GM19397 (cell line): ENCODE measurements around the gene VTCN1.
"Not testable (repeated sequence)": the region's sequence is repeated elsewhere in the genome, so short reads cannot be mapped to it uniquely, and the experiment has no call there.

Source experiments
- ATAC-seq: cut with Tn5 transposase; IDR thresholded peaks from one replicate; pipeline ENCODE4 v1.9.1; 2021; ENCODE audit warnings: mild to moderate bottlenecking, moderate library complexity; ENCODE audit not compliant: unreplicated experiment

VTCN1 gene

DNA sequence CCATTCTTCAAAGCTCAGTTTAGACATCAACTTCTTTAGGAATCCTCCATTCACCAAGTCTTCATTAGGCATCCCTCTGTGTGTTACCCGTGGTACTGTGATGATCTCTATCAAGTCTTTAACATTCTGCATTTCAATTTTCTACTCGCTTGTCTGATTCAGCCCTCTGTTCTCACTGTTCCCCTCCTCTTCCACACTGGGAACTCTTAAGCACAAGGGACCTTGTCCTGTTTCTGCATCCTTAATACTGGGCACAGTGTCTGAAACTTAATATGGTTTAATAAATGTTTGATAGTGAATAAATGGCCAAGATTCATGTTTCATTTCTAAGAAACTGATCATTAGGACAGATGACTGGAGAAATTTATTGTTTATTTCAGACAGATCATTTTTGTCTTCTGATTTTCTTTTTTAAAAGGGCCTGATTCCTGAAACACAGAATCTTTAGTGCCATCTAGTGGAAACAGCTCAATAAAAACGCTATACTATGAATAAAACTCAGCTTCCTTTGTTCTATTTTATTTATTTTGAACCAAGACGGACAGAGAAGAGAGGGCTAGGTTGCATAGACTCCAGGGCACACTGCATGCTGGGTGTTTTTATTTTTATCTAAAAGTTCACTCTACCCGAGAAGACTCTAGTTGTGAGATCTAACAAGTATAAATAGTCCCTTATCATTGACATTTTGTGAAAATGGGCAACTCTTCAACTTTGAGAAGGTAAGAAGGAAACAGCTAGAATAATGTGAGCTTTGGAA, 82.2 kb downstream of the VTCN1 start:
- ATAC-seq, result no peak

DNA sequence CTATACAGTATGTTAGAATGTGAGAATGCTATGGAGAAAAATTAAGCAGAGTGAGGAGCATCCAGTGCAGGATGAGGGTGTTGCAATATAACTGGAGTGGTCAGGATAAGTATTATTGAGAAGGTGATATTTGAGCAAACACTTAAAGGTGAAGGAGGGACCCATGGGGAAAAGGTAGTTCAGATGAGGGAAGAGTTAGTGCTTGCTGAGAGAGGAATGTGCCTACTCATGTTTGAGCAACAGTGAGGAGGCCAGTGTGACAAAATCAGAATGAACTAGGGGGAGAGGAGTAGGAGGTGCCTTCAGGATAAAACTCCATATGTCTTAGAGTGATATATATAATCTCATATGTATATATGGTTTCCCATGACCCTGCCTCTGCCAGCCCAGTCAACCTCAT, 82.9 kb downstream of the VTCN1 start:
- no peak for ATAC-seq

DNA sequence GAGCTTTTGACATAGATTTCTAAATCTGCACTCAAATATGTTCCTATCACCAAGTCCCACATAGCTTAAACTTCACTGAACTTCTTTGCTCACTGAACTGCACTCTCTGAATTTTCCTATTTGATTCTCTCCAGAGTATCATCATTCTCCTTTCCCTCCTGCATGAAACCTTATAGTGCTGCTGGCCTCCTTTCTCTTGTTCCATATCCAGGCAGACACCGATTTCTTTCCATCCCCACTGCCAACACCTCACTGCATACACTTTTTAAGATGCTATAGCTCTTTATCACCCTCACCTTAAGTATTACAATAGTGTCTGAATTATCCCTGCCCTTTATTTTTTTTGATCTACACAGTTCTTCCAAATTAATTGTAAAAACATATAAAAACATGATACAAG, 86.1 kb downstream of the VTCN1 start:
- no peak for ATAC-seq

DNA sequence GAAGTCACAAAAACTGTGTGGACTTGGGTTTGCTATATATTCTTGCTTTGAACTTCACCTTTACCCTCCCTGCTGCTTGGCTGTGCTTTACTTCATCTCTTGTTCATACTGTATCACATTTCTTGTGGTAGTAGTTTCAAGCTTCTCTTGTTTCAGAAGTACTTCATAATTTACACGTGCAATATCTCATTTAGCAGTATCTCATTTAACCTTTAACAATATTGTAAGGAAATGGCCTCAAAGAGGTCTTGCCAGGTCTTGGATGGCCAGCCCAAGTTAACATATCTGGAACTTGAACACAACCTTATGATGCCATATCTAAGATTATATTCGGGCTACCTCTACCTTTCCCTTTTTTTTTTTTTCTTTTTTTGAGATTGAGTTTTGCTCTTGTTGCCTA, 87.5 kb downstream of the VTCN1 start:
- ATAC-seq, result no peak

DNA sequence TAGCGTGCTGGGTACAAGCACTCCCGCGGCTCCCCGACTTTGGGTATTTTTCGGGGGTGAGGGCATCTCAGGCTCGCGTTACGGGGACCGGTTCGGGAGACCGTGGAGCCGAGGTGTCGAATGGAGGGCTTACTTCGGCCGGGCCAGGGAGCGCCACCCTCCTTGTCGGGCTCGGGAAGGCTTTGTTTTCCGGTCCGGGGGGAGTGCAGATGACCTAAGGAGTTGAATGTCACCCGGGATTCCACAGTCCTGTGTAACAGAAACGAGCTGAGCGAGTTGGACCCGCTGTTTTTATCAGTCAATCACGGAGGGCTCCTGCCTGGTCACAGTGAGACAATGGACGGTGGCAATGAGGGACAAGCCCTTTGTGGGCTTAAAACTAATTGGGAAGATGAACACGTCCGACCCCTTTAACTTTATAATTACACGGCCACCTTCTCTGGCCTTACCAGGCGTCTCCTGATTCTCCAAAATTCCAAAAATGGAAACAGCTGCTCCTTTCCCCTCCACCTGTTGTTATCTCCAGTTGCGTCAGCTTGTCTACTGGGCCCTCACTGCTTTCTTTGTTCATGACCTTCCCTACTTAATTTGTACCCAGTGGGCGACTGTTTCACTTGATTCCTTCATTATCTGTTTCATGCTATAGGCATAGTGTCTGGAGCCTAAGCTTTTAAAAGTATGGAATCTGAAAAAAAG, 88.2 kb downstream of the VTCN1 start:
- ATAC-seq, result no peak

DNA sequence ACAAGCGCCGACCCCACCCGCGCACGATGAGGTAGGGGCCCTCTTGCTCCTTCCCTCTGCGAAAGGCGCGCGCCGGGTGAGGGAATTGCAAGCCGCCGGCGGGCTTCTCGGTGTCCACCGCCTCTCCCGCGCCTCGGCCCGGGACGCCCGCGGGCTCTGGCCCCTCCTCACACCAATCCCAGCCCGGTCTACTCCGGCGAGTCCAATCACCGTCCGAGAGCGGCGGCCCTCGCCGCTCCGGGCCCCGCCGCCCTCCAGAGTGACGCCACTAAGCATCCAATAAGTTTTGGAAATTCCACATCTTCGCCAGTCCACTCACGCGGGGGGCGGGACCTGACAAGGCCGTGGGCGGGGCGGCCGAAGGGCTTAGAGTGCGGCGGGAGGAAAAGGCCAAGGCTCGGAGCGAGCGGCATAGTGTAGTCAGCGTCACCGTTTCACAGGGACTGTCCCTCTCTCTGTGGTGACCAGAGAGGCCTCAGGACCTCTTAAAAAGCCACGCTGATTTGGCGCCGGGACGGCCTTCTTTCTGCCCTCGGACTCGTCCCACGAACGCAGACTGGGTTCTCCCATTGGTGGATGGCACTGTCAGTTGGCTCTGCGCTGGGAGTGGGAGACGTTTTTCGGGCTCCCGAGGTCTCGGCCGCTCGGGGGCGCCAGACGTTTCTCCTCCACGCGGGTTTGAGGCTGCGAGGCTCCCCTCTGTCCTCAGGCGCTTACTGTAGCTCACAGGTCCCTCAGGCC, 89.0 kb downstream of the VTCN1 start, which contains the start of gene TRIM45:
TSS of gene TRIM45 (minus strand) at position 161 of the 741 bp plus-strand sequence. CDS start 548 bp downstream, outside the sequence.
- ATAC-seq, result peak; percentile 87

DNA sequence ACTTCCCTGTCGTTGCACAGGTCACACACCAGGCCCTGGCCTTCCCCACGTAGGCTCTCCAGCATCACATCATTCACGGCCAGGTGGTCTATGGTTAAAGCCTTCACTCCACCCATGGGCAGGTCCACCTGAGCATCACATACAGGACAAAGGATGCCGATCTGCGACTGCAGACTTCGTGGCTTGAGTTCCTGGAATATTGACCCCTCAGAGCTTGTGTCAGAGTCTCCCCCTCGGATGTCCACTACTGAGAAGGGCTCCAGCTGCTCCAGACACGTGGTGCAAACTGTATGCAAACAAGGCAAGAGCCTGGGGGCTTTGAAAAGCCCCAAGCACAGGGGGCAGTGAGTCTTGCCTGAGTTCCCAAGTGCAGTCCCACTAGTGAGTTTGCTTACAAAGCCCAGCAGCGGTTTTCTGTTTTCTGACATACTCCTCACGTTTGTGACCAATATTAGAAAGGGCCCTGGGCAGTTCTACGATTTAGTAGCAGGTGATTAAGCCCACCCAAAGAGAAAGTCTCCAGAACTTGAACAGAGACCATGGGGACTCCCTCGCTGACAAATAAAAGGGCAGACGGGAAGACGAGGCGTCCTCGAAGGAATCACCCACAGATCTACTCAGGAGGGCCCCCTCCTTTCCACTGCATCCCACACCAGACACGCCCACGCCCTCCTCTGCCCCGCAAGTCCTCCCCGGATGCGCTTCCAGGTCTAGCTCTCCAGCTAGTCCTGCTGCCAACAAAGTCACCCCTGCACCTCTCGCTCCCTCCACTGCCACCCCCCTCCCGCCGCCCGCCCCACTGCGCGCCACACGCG, 89.7 kb downstream of the VTCN1 start:
- no peak for ATAC-seq

DNA sequence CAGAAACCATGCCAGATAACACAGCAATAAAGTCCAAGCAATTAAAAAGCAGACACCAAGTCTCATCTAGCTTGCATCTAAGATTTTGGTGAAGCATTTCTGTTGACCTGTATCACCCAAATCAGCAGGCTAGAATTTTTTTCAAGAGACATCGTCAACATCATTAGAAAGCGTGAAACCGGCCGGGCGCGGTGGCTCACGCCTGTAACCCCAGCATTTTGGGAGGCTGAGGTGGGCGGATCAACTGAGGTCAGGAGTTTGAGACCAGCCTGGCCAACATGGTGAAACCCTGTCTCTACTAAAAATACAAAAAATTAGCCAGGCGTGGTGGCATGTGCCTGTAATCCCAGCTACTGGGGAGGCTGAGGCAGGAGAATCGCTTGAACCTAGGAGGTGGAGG, 91.6 kb downstream of the VTCN1 start:
- not testable (repeated sequence) for ATAC-seq

DNA sequence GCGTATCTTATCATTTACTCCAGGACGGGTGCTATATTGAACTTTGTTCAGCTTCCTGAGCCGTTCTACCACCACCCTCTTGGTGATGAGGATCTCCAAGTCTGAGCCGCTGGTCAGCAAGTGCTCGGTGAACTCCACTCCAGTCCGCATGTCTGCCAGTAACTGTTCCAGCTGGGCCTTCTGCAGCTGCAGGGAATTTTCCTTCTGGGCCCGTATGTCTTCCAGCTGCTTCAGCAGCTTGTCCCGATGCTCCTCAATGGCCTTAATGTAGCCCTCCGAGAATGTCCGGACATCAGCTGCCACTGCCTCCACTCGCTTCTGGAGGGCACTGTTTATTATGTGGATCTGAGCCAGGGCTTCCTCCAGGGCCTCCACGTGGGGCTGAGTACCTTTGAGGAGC, 92.6 kb downstream of the VTCN1 start:
- no peak for ATAC-seq

DNA sequence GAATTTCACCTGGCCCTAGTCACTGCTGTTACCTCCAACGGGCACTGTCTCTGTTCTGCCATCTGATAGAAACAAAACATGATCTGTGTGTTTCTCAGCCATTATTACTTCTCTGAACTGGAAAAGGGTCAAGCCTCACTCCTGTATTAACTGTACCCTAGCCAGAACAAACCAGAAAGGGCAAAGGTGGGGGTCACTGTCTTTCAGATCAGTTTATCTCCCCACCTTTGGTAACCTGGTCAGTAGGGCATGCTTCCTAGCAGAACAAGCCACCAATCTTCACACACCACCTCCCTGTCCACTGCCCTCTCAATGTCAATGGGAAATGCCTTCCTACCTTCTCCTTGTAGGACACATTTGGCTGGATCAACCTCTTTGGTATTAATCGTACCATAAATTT, 93.0 kb downstream of the VTCN1 start:
- ATAC-seq, result no peak

DNA sequence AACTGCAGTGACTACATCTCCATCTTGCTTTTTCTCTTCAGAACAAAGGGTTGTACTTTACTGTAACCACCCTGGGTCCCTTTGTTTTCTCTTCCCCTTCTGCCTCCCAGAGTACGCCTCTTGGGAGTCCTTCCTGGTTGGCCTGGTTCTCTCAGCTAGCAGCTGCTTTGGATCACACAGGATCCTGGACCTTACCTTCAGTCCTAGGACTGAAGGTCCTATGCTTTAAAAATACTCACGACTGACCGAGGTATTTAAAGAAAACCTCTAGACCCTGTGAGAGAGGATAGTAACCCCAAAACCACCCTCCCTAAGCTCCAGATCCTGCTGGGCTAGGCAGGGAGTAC, 94.0 kb downstream of the VTCN1 start:
- no peak for ATAC-seq

DNA sequence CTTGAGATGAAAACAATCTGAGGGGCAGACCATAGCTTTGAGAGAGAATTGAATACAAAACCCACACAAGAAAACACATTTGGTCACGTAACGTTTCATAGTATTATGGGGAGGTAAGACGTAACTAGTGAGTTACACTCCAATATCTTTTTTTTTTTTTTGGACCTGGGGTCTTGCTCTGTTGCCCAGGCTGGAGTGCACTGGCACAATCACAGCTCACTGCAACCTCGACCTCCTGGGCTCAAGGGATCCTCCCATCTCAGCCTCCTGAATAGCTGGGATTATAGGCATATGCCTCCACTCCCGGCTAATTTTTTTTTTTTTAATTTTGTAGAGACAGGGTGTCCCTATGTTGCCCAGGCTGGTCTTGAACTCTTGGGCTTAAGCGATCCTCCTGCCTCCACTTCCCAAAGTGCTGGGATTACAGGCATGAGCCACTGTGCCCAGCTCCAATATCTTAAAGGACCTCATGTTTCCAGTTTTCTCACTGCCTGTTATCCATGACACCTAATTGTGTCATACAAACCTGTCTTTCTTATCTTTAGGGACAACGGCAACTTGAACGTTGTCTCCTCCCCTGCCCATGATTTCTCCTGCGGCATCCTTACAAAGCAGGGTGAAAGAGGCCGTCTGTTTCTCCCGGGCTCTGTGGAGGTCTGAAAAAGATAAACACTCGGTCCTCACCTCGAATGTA, 94.5 kb downstream of the VTCN1 start:
- no peak for ATAC-seq

DNA sequence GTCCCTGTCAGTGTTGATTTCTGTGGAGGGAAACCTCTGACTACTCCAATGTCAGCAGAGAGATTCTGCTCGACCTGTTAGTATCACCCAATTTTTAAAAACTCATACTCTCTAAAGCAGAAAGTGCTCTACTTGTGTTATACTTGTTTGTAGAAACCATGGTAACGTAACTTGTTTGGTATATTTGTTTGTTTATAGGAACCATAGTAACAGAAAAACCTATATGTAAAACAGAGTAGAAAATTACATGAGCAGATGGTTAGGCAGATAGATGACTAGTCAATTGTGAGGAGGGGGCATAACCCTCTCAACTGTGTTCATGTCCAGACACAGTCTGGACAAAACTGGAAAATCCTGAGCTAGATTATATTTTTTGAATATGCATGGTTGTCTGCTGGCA, 95.8 kb downstream of the VTCN1 start:
- no peak for ATAC-seq

DNA sequence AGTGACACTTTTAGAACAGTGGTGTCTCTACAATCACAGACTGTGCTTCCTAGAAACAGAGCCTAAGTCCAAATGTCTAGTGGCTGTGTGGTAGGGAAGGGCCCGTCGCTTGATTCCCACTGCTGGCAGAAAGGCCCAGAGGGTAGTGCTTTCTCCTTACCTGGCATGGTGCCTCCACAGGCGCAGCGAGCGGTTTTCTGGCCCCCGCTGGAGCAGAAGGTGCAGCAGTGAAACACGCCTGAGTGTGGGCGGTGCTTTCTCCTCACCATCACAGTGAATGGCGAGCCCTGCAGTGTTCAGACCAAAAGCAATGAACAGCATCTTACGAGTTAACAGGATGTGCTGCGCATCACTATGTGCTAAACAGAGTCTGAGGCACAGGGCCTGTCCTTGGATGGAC, 97.5 kb downstream of the VTCN1 start:
- no peak for ATAC-seq

DNA sequence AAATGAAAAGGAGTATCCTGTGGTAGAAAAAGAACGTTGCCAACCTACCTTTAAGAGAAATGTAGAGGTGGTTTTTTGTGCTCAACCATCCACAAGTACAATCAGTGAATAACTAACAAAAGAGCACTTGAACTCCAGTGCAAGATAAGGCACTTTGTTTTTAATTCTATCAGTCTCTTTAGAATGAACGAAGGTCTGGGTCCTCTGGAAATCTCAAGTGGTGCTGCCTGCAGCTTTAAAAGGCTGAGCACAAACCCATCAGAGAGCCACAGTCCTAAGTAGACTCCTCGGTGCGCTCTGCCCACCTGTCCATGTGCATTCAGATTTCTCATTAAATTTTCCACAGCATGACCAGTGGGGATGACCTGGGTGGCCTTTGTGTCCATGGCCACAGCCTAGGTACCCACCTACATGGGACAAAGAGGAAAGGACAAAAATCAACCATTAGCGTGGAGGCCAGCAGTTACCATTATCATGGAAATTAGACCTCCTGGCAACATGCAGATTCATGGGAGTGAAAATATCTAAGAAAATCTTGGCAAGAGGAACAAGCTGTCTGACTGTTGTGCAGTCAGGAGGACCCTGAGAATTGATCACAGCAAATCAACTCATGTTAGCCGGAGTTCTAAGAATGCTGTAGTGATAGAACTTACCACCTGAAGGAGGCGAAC, 98.5 kb downstream of the VTCN1 start:
- ATAC-seq, result no peak

DNA sequence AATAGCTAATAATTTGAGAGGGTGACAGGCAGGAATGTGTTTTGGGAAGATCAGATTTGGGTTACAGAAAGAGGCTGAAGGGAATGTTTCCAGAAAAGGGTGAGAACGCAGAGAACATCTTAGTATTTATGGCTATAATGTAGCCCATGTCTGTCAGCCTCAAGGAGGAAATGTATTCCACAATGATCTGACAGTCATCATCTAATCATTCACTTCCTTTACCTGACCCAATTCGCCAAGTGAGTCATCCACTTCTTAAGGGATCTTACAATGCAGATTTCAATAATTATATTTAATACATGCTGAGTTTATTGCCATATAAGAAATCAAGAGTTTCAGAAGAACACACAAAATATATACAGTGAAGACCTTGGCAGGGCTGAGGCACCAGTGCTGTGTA, 100.0 kb downstream of the VTCN1 start:
- ATAC-seq, result no peak

DNA sequence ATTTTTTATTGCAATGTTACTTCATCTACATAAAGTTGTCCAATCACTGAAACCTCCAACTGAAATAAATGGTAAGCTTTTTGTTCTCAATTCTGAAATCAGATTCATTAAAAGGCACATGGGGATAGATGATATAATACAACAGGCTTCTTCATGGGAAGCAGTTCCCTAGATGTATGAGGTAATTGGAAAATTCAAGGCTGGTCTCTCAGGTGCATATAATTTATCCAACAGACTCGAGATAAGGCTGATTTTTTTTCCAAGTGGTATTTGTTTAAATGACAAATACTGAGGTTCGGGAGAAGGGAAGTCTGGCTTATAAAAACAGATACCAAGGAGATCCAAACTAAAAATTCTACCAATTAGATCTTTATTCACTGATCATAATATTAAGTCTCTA, 103.4 kb downstream of the VTCN1 start:
- no peak for ATAC-seq

DNA sequence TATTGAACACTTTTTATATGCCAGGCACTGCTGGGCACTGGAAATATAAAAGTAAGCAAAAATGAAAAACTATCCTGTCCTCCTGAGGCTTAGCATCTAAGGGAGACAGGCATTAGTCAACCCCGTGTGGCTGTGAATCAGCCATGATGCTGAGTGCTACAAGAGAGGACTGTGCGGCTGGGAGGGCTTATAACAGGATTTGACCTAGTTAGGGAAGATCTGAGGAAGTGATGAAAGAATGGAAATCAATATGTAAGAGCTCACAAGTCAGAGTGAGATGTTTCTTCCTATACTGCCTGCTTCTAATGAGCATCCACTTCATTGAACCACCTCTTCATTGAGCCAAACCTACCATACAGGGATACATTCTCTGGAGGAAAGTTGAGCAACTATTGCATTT, 104.2 kb downstream of the VTCN1 start:
- no peak for ATAC-seq

DNA sequence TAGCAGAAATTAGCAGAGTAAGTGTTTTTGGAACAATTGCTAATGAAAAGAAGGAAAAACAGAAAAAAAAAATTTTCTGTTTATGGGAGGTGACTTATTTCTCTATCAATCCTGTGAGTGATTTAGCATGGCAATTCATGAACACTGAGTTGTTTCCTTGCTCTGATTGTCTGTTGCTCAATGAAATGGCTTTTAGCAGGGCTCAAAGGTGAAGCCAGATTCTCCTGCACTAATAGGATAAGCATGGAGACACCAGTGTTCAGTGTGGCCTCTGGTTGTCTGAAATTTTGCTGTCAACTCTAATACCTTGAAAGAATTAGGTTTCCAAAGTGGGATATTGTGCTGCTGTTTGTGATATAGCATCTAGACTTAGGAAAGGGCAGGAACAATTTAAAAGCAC, 105.0 kb downstream of the VTCN1 start:
- ATAC-seq, result no peak

DNA sequence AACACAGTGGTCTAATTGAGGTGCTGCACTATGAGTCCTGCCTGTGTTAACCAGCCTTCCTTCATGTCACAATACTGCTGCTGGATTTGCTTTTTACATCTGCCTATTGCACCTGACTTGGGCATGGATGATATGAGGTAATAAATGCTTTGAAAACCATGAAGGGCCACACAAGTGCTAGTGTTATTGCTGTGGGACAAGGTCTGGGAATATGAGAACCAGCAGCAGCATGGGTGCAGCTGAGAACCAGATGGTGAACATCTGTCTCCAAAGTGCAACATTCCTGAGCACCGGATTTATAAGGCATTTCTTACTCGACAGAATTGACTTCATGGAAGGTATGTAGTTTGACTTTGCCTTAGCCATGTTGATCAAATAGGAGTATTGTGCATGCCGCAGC, 105.7 kb downstream of the VTCN1 start:
- ATAC-seq, result no peak
